Measurements from ENCODE around the gene TNNI2. TPM values are rescaled to one million over a fixed set of nuclear protein-coding genes. Genes with fewer than 3 reads are reported as not detected.
"Not testable (repeated sequence)": the region's sequence is repeated elsewhere in the genome, so short reads cannot be mapped to it uniquely, and the experiment has no call there.

The TNNI2 gene
- total RNA-seq, 1 donor from 2014 or later = 6.9 TPM

DNA sequence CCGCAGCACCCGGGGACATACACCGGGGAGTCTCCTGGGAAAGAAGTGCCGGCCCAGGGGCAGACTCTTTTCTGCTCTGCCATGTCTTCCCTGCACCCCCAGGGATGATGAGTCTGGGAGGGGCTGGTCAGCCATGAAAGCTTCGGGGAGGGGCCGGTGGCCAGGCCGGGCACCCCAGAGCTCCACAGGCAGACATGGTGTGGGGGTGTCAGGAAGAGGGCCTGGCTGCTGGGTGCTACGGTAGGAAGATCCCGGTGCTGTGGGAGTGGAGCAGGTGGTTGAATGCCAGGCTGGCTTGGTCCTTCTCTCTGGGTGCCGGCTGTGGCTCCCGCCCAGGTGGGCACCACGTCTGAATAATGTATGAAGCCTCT is 31.5 kb downstream of the TNNI2 start:
- Histone ChIP-seq H3K27ac (no peak overlapping the region), H3K4me3 (no peak overlapping the region), H3K36me3 (no peaks in the 10 kb centered on the region), H3K4me1 (no peaks in the 10 kb centered on the region), H3K27me3 (peaks cover 20% of the 10 kb centered on the region), H3K9me3 (no peaks in the 10 kb centered on the region)
- DNase-seq = peak; percentile 59
- intact Hi-C loops (cut with DNase I) = no loop called here
- ATAC-seq = no peak
- no peak for TF ChIP-seq CTCF (IDR thresholded peaks at IDR 0.05)

- Histone ChIP-seq H3K9me3 (no peaks in the 10 kb centered on the region), H3K27me3 (peaks cover 20% of the 10 kb centered on the region), H3K4me3 (no peak overlapping the region), H3K27ac (no peak overlapping the region), H3K4me1 (no peaks in the 10 kb centered on the region), H3K36me3 (no peaks in the 10 kb centered on the region)
- DNase-seq (peak; percentile 76), ATAC-seq (peak; percentile 79)
- no peak for TF ChIP-seq CTCF (IDR thresholded peaks at IDR 0.05)
- intact Hi-C loops (cut with DNase I) = no loop called here
Measured at GRCh38 chr11:1870721-1871466, 32.1 kb downstream of the TNNI2 start.

DNA sequence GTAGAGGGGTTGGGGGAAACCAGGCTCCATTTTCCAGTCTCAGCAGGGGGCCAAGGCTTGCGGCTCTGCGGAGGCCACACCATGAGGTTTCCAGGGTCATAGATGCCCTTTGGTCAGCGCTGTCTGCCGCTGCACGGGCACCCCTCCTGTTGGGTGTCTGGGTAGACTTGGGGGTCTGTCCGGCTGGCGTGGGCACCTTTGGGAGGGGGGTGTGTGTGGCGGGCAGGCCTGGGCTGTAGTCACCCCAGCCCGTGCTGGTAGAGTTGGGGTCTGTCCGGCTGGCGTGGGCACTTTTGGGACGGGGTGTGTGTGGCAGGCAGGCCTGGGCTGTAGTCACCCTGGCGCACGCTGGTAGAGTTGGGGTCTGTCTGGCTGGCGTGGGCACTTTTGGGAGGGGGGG is 32.8 kb downstream of the TNNI2 start:
- DNase-seq = no peak
- no peaks in the 10 kb centered on the region for H3K4me1 ChIP-seq
- H3K27me3 ChIP-seq = peaks cover 20% of the 10 kb centered on the region
- no peak for ATAC-seq
- intact Hi-C loops (cut with DNase I) = no loop called here
- no peak for TF ChIP-seq CTCF (IDR thresholded peaks at IDR 0.05)
- H3K9me3 ChIP-seq = no peaks in the 10 kb centered on the region
- no peak overlapping the region for H3K27ac ChIP-seq
- no peak overlapping the region for H3K4me3 ChIP-seq
- no peaks in the 10 kb centered on the region for H3K36me3 ChIP-seq

DNA sequence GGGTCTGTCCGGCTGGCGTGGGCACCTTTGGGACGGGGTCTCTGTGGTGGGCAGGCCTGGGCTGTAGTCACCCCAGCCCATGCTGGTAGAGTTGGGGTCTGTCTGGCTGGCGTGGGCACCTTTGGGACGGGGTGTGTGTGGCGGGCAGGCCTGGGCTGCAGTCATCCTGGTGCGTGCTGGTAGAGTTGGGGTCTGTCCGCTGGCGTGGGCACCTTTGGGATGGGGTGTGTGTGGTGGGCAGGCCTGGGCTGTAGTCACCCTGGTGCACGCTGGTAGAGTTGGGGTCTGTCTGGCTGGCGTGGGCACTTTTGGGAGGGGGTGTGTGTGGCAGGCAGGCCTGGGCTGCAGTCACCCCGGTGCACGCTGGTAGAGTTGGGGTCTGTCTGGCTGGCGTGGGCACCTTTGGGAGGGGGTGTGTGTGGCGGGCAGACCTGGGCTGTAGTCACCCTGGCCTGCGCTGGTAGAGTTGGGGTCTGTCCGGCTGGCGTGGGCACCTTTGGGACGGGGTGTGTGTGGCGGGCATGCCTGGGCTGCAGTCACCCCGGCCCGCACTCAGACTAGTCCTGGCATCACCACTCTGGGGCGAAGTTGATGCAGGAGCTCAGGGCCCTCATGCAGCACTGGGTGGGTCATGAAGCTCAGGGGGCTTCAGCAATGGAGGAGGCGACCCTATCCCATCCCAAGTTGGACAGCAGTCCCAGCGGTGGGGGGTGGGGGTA is 33.6 kb downstream of the TNNI2 start:
- DNase-seq = peak; percentile 47
- Histone ChIP-seq H3K36me3 (no peaks in the 10 kb centered on the region), H3K27me3 (peaks cover 20% of the 10 kb centered on the region), H3K4me1 (no peaks in the 10 kb centered on the region), H3K4me3 (no peak overlapping the region), H3K27ac (no peak overlapping the region), H3K9me3 (no peaks in the 10 kb centered on the region)
- no peak for ATAC-seq
- intact Hi-C loops (cut with DNase I) = no loop called here
- TF ChIP-seq CTCF (IDR thresholded peaks at IDR 0.05) = no peak

DNA sequence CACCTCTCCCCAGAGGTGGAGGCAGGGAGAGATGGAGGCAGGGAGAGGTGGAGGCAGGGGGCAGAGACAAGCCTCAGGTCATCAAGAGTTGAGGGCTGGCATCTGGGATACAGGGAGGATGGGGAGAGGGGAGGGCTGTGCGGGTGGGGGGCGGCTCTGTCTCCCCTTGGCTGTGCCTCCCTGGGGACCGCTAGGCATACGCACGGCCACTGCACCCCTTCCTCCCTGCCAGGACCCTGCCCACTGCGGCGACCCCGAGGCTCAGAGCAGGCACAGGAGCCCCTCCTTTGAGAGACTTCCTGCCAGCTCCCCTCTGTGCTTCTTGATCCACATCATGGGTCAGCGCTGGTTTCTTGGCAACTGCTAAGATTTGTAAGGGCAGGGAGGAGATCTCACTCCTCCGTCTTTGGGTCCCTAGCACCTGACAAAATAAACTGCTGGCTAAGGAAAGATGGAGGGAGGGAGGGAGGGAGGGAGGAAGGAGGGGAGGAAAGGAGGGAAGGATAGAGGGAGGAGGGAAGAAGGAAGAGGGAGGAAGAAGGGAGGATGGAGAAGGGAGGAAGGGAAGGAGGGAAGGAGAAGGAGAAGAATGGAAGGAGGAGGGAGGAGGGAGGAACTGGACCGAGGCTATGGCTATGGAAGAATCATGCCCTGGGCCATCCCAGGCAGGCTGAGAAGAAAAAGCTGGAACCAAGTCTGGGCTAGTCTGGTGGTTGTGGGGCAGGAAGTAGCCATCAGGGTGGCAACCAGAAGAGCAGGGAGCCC is 34.4 kb downstream of the TNNI2 start:
- DNase-seq = peak; percentile 45
- intact Hi-C loops (cut with DNase I) = no loop called here
- Histone ChIP-seq H3K27me3 (peaks cover 20% of the 10 kb centered on the region), H3K36me3 (no peaks in the 10 kb centered on the region), H3K4me1 (no peaks in the 10 kb centered on the region), H3K4me3 (no peak overlapping the region), H3K9me3 (no peaks in the 10 kb centered on the region), H3K27ac (no peak overlapping the region)
- ATAC-seq = no peak
- TF ChIP-seq CTCF (IDR thresholded peaks at IDR 0.05) = no peak

- H3K9me3 ChIP-seq; H3K4me1 ChIP-seq; intact Hi-C loops (cut with DNase I); H3K36me3 ChIP-seq; H3K4me3 ChIP-seq; H3K27ac ChIP-seq; ATAC-seq; DNase-seq: not testable (repeated sequence)
- peaks cover 16% of the 10 kb centered on the region for H3K27me3 ChIP-seq
Measured at GRCh38 chr11:1873813-1874150, 35.0 kb downstream of the TNNI2 start.

DNA sequence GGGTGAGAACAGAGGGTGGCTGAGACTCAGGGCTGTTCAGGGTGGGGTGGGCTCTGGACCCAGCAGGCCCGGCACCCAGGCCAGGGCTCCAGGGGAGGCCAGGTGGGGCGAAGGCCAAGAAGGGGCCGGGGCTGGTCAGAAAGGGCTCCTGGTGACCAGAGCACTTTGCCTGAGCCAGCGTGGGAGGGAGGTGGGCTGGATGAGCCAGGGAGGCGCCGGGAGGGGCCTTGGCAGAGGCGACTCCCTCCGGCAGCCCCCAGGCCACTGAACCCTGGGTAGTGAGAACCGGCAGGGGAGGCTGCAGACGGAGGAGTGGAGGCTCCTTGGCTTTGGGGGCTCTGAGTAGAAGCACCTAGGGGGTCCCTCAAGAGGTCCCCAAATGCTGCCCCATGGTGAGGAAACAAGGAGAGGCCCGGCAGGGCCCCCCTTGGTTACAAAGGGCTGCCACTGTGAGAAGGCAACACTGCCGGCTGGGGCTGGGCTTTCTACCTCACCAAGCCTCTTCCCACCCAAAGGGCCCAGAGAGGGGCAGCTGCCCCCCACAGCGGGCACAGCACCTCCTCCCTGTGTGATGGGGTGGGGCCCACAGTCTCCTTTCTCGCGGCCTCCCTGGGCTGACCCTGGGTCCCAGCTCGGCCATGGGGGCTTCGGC is 35.8 kb downstream of the TNNI2 start:
- H3K36me3 ChIP-seq; H3K4me1 ChIP-seq; H3K27me3 ChIP-seq; H3K9me3 ChIP-seq; intact Hi-C loops (cut with DNase I); DNase-seq; H3K27ac ChIP-seq; ATAC-seq; H3K4me3 ChIP-seq: not testable (repeated sequence)
